Ovary (tissue), 3 donors: ENCODE measurements around the gene HVCN1.

Source experiments
- CTCF ChIP-seq, 3 donors: fragments of 450-650 bp in 2 of 3; fragments of 200-600 bp in 1 of 3; IDR thresholded peaks; one replicate each; pipeline versions ENCODE4 v1.5.1 to v1.8.0; 2016 to 2022; ENCODE audit warnings: antibody characterized with exemption in 3 of 3, mild to moderate bottlenecking in 1 of 3
- POLR2A ChIP-seq: fragments of 450-650 bp; IDR thresholded peaks from one replicate; pipeline ENCODE4 v1.6.1; 2017; ENCODE audit warnings: antibody characterized with exemption, mild to moderate bottlenecking, moderate library complexity
- donor health status: DM: no; HTN: no; CAD: no.

GRCh38 chr12:110637869-110638441 is 51.0 kb downstream of the HVCN1 start:
- TF ChIP-seq POLR2A = no peak
- TF ChIP-seq CTCF (IDR thresholded peaks at IDR 0.05) = no peak
